ENCODE measurements around the gene VWDE.

Gene VWDE

GRCh38 chr7:12369756-12370155 is 33.9 kb downstream of the VWDE start:
- no peaks in the 10 kb centered on the region for H3K27me3 ChIP-seq (ENCODE audit: control insufficient read depth, insufficient read depth, low read length)
- H3K9me3 ChIP-seq (replicated peaks; ENCODE audit: low read length) = no peaks in the 10 kb centered on the region
- H3K36me3 ChIP-seq (ENCODE audit: insufficient read depth, low read length) = no peaks in the 10 kb centered on the region
- no peak overlapping the region for H3K4me3 ChIP-seq (ENCODE audit: low read length)
- no peak overlapping the region for H3K9ac ChIP-seq (ENCODE audit: low read depth, low read length)
- no peaks in the 10 kb centered on the region for H3K4me1 ChIP-seq (ENCODE audit: control insufficient read depth, insufficient read depth, low read length)
- no peak overlapping the region for H3K4me2 ChIP-seq (ENCODE audit: low read length)

- H3K9me3 ChIP-seq (replicated peaks; ENCODE audit: low read length) = no peaks in the 10 kb centered on the region
- H3K4me2 ChIP-seq (ENCODE audit: low read length) = no peak overlapping the region
- no peak overlapping the region for H3K4me3 ChIP-seq (ENCODE audit: low read length)
- H3K36me3 ChIP-seq (ENCODE audit: insufficient read depth, low read length) = no peaks in the 10 kb centered on the region
- no peak overlapping the region for H3K9ac ChIP-seq (ENCODE audit: low read depth, low read length)
- H3K4me1 ChIP-seq (ENCODE audit: control insufficient read depth, insufficient read depth, low read length) = no peaks in the 10 kb centered on the region
- no peaks in the 10 kb centered on the region for H3K27me3 ChIP-seq (ENCODE audit: control insufficient read depth, insufficient read depth, low read length)
Measured at GRCh38 chr7:12369072-12369471, 34.6 kb downstream of the VWDE start.

GRCh38 chr7:12360948-12361347 is 42.7 kb downstream of the VWDE start:
- no peak overlapping the region for H3K4me2 ChIP-seq (ENCODE audit: low read length)
- no peaks in the 10 kb centered on the region for H3K27me3 ChIP-seq (ENCODE audit: control insufficient read depth, insufficient read depth, low read length)
- no peaks in the 10 kb centered on the region for H3K4me1 ChIP-seq (ENCODE audit: control insufficient read depth, insufficient read depth, low read length)
- no peak overlapping the region for H3K9ac ChIP-seq (ENCODE audit: low read depth, low read length)
- H3K9me3 ChIP-seq (replicated peaks; ENCODE audit: low read length) = no peaks in the 10 kb centered on the region
- no peak overlapping the region for H3K4me3 ChIP-seq (ENCODE audit: low read length)
- H3K36me3 ChIP-seq (ENCODE audit: insufficient read depth, low read length) = no peaks in the 10 kb centered on the region

- no peaks in the 10 kb centered on the region for H3K27me3 ChIP-seq (ENCODE audit: control insufficient read depth, insufficient read depth, low read length)
- H3K9ac ChIP-seq (ENCODE audit: low read depth, low read length) = no peak overlapping the region
- no peak overlapping the region for H3K4me2 ChIP-seq (ENCODE audit: low read length)
- H3K36me3 ChIP-seq (ENCODE audit: insufficient read depth, low read length) = no peaks in the 10 kb centered on the region
- H3K9me3 ChIP-seq (replicated peaks; ENCODE audit: low read length) = no peaks in the 10 kb centered on the region
- H3K4me1 ChIP-seq (ENCODE audit: control insufficient read depth, insufficient read depth, low read length) = no peaks in the 10 kb centered on the region
- H3K4me3 ChIP-seq (ENCODE audit: low read length) = no peak overlapping the region
Measured at GRCh38 chr7:12358694-12359093, 45.0 kb downstream of the VWDE start.

GRCh38 chr7:12357508-12357907 is 46.2 kb downstream of the VWDE start:
- H3K4me2 ChIP-seq (ENCODE audit: low read length) = no peak overlapping the region
- H3K9me3 ChIP-seq (replicated peaks; ENCODE audit: low read length) = no peaks in the 10 kb centered on the region
- H3K4me1 ChIP-seq (ENCODE audit: control insufficient read depth, insufficient read depth, low read length) = no peaks in the 10 kb centered on the region
- no peaks in the 10 kb centered on the region for H3K27me3 ChIP-seq (ENCODE audit: control insufficient read depth, insufficient read depth, low read length)
- no peaks in the 10 kb centered on the region for H3K36me3 ChIP-seq (ENCODE audit: insufficient read depth, low read length)
- H3K4me3 ChIP-seq (ENCODE audit: low read length) = no peak overlapping the region
- H3K9ac ChIP-seq (ENCODE audit: low read depth, low read length) = no peak overlapping the region

GRCh38 chr7:12351843-12352242 is 51.8 kb downstream of the VWDE start:
- no peaks in the 10 kb centered on the region for H3K9me3 ChIP-seq (replicated peaks; ENCODE audit: low read length)
- no peaks in the 10 kb centered on the region for H3K4me1 ChIP-seq (ENCODE audit: control insufficient read depth, insufficient read depth, low read length)
- H3K4me2 ChIP-seq (ENCODE audit: low read length) = no peak overlapping the region
- no peaks in the 10 kb centered on the region for H3K27me3 ChIP-seq (ENCODE audit: control insufficient read depth, insufficient read depth, low read length)
- H3K36me3 ChIP-seq (ENCODE audit: insufficient read depth, low read length) = no peaks in the 10 kb centered on the region
- H3K4me3 ChIP-seq (ENCODE audit: low read length) = no peak overlapping the region
- no peak overlapping the region for H3K9ac ChIP-seq (ENCODE audit: low read depth, low read length)

- Histone ChIP-seq H3K9ac (ENCODE audit: low read depth, low read length) (no peak overlapping the region), H3K4me2 (ENCODE audit: low read length) (no peak overlapping the region), H3K4me3 (ENCODE audit: low read length) (no peak overlapping the region), H3K9me3 (replicated peaks; ENCODE audit: low read length) (no peaks in the 10 kb centered on the region), H3K27me3 (ENCODE audit: control insufficient read depth, insufficient read depth, low read length) (no peaks in the 10 kb centered on the region), H3K36me3 (ENCODE audit: insufficient read depth, low read length) (no peaks in the 10 kb centered on the region), H3K4me1 (ENCODE audit: control insufficient read depth, insufficient read depth, low read length) (no peaks in the 10 kb centered on the region)
Measured at GRCh38 chr7:12350971-12351370, 52.7 kb downstream of the VWDE start.

GRCh38 chr7:12337095-12337494 is 66.6 kb downstream of the VWDE start:
- Histone ChIP-seq H3K9ac (ENCODE audit: low read depth, low read length) (no peak overlapping the region), H3K4me1 (ENCODE audit: control insufficient read depth, insufficient read depth, low read length) (no peaks in the 10 kb centered on the region), H3K4me2 (ENCODE audit: low read length) (no peak overlapping the region), H3K4me3 (ENCODE audit: low read length) (no peak overlapping the region), H3K27me3 (ENCODE audit: control insufficient read depth, insufficient read depth, low read length) (no peaks in the 10 kb centered on the region), H3K9me3 (replicated peaks; ENCODE audit: low read length) (no peaks in the 10 kb centered on the region), H3K36me3 (ENCODE audit: insufficient read depth, low read length) (no peaks in the 10 kb centered on the region)

GRCh38 chr7:12328888-12329770 is 74.5 kb downstream of the VWDE start:
- Histone ChIP-seq H3K36me3 (ENCODE audit: insufficient read depth, low read length) (no peaks in the 10 kb centered on the region), H3K4me2 (ENCODE audit: low read length) (no peak overlapping the region), H3K27me3 (ENCODE audit: control insufficient read depth, insufficient read depth, low read length) (no peaks in the 10 kb centered on the region), H3K4me3 (ENCODE audit: low read length) (no peak overlapping the region), H3K9ac (ENCODE audit: low read depth, low read length) (no peak overlapping the region), H3K9me3 (replicated peaks; ENCODE audit: low read length) (no peaks in the 10 kb centered on the region), H3K4me1 (ENCODE audit: control insufficient read depth, insufficient read depth, low read length) (no peaks in the 10 kb centered on the region)

GRCh38 chr7:12327922-12328321 is 75.7 kb downstream of the VWDE start:
- no peaks in the 10 kb centered on the region for H3K4me1 ChIP-seq (ENCODE audit: control insufficient read depth, insufficient read depth, low read length)
- no peak overlapping the region for H3K9ac ChIP-seq (ENCODE audit: low read depth, low read length)
- no peaks in the 10 kb centered on the region for H3K27me3 ChIP-seq (ENCODE audit: control insufficient read depth, insufficient read depth, low read length)
- no peaks in the 10 kb centered on the region for H3K36me3 ChIP-seq (ENCODE audit: insufficient read depth, low read length)
- H3K9me3 ChIP-seq (replicated peaks; ENCODE audit: low read length) = no peaks in the 10 kb centered on the region
- no peak overlapping the region for H3K4me2 ChIP-seq (ENCODE audit: low read length)
- no peak overlapping the region for H3K4me3 ChIP-seq (ENCODE audit: low read length)

- no peaks in the 10 kb centered on the region for H3K9me3 ChIP-seq (replicated peaks; ENCODE audit: low read length)
- no peaks in the 10 kb centered on the region for H3K36me3 ChIP-seq (ENCODE audit: insufficient read depth, low read length)
- no peak overlapping the region for H3K4me2 ChIP-seq (ENCODE audit: low read length)
- no peaks in the 10 kb centered on the region for H3K27me3 ChIP-seq (ENCODE audit: control insufficient read depth, insufficient read depth, low read length)
- H3K4me1 ChIP-seq (ENCODE audit: control insufficient read depth, insufficient read depth, low read length) = no peaks in the 10 kb centered on the region
- H3K9ac ChIP-seq (ENCODE audit: low read depth, low read length) = no peak overlapping the region
- H3K4me3 ChIP-seq (ENCODE audit: low read length) = no peak overlapping the region
Measured at GRCh38 chr7:12325646-12326045, 78.0 kb downstream of the VWDE start.

- H3K9ac ChIP-seq (ENCODE audit: low read depth, low read length) = no peak overlapping the region
- H3K27me3 ChIP-seq (ENCODE audit: control insufficient read depth, insufficient read depth, low read length) = no peaks in the 10 kb centered on the region
Measured at GRCh38 chr7:12323415-12323814, 80.2 kb downstream of the VWDE start.

More at GRCh38 chr7:12323415-12323814, 80.2 kb downstream of the VWDE start:
- Histone ChIP-seq H3K4me2 (ENCODE audit: low read length) (no peak overlapping the region), H3K36me3 (ENCODE audit: insufficient read depth, low read length) (no peaks in the 10 kb centered on the region), H3K4me3 (ENCODE audit: low read length) (no peak overlapping the region), H3K9me3 (replicated peaks; ENCODE audit: low read length) (no peaks in the 10 kb centered on the region), H3K4me1 (ENCODE audit: control insufficient read depth, insufficient read depth, low read length) (no peaks in the 10 kb centered on the region)
